OCI-LY3 (cell line): ENCODE results near the gene DEAF1.

Source experiments
- H2AFZ ChIP-seq: fragments of 200-600, 300-600 bp; shearing (Covaris generic); 2 replicates; pipeline ENCODE4 v1.6.0; 2014; ENCODE audit warnings: antibody characterized with exemption, low read depth, low read length
- H3K27ac ChIP-seq: fragments of 200-600, 300-600 bp; sonication (generic); 2 replicates; pipeline ENCODE4 v1.5.1; 2014; ENCODE audit warnings: mild to moderate bottlenecking, low read length, moderate library complexity, mixed read lengths
- H3K27me3 ChIP-seq: fragments of 200-600, 300-600 bp; sonication (generic); 2 replicates; pipeline ENCODE4 v1.6.1; 2014; ENCODE audit warnings: low read depth, low read length, mixed read lengths
- H3K36me3 ChIP-seq: fragments of 200-600, 300-600 bp; sonication (generic); replicated peaks from 2 replicates; pipeline ENCODE3; 2014; ENCODE audit warnings: low read depth, low read length, mixed read lengths
- H3K4me1 ChIP-seq: fragments of 300-600, 200-600 bp; sonication (generic); 2 replicates; pipeline ENCODE4 v1.6.1; 2014; ENCODE audit warnings: low read length, mixed read lengths
- H3K4me2 ChIP-seq: fragments of 200-600, 300-600 bp; sonication (generic); 2 replicates; pipeline ENCODE4 v1.6.1; 2014; ENCODE audit warnings: low read length, mixed read lengths
- H3K4me3 ChIP-seq: fragments of 300-600, 200-600 bp; sonication (generic); 2 replicates; pipeline ENCODE4 v1.5.1; 2014; ENCODE audit warnings: antibody characterized with exemption, mild to moderate bottlenecking, low read length, moderate library complexity
- H3K79me2 ChIP-seq: fragments of 300-600, 200-600 bp; shearing (Covaris generic); 2 replicates; pipeline ENCODE4 v1.6.1; 2014; ENCODE audit warnings: mild to moderate bottlenecking, low read length, mixed read lengths
- H3K9ac ChIP-seq: fragments of 300-600, 200-600 bp; shearing (Covaris generic); 2 replicates; pipeline ENCODE4 v1.6.0; 2014; ENCODE audit warnings: mild to moderate bottlenecking, low read length, moderate library complexity
- H3K9me3 ChIP-seq: fragments of 200-600, 300-600 bp; shearing (Covaris generic); 2 replicates; pipeline ENCODE4 v1.6.1; 2014; ENCODE audit warnings: low read length, mixed read lengths; ENCODE audit not compliant: insufficient read depth
- H4K20me1 ChIP-seq: fragments of 200-600, 300-600 bp; sonication (generic); 2 replicates; pipeline ENCODE4 v1.6.1; 2016; ENCODE audit warnings: low read length, mixed read lengths; ENCODE audit not compliant: insufficient read depth
- EZH2phosphoT487 ChIP-seq: fragments of 200-600 bp; shearing (Covaris generic); IDR thresholded peaks from 2 replicates; pipeline ENCODE4 v1.6.1; 2018; ENCODE audit warnings: antibody characterized with exemption, mixed run types, low read depth
- TF ChIP-seq, protein P1 (sequence below): fragments of 200-600, 300-600 bp; sonication (generic); IDR thresholded peaks from 2 replicates; pipeline ENCODE4 v1.5.1; 2014; ENCODE audit warnings: antibody characterized with exemption, low read length, low read depth

DEAF1 gene

DNA sequence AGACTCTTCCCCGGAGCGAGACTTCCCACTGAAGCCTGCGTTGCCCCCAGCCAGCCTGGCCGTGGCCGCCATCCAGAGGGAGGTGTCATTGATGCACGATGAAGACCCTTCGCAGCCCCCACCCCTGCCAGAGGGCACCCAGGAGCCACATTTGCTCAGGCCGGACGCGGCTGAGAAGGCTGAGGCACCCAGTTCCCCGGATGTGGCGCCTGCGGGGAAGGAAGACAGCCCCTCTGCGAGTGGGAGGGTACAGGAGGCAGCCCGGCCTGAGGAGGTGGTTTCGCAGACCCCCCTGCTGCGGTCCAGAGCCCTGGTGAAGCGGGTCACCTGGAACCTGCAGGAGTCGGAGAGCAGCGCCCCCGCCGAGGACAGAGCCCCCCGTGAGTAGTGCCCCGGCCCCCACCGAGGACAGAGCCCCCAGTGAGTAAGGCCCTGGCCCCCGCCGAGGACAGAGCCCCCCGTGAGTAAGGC lies 85.6 kb downstream of the DEAF1 start:
- Histone ChIP-seq H3K9ac (no peak overlapping the region), H3K36me3 (peaks cover 66% of the 10 kb centered on the region), H3K4me3 (no peak overlapping the region), H3K4me2 (no peak overlapping the region), H3K27ac (no peak overlapping the region), H3K9me3 (no peaks in the 10 kb centered on the region), H4K20me1 (peaks cover 20% of the 10 kb centered on the region), H2AFZ (no peak overlapping the region), H3K27me3 (no peaks in the 10 kb centered on the region), H3K79me2 (no peaks in the 10 kb centered on the region; the same call in 1 of the 2 replicates), H3K4me1 (no peaks in the 10 kb centered on the region; the same call in 1 of the 2 replicates)
- TF ChIP-seq, protein P1, sequence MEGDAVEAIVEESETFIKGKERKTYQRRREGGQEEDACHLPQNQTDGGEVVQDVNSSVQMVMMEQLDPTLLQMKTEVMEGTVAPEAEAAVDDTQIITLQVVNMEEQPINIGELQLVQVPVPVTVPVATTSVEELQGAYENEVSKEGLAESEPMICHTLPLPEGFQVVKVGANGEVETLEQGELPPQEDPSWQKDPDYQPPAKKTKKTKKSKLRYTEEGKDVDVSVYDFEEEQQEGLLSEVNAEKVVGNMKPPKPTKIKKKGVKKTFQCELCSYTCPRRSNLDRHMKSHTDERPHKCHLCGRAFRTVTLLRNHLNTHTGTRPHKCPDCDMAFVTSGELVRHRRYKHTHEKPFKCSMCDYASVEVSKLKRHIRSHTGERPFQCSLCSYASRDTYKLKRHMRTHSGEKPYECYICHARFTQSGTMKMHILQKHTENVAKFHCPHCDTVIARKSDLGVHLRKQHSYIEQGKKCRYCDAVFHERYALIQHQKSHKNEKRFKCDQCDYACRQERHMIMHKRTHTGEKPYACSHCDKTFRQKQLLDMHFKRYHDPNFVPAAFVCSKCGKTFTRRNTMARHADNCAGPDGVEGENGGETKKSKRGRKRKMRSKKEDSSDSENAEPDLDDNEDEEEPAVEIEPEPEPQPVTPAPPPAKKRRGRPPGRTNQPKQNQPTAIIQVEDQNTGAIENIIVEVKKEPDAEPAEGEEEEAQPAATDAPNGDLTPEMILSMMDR, result no peak
- TF ChIP-seq EZH2phosphoT487, result no peak

DNA sequence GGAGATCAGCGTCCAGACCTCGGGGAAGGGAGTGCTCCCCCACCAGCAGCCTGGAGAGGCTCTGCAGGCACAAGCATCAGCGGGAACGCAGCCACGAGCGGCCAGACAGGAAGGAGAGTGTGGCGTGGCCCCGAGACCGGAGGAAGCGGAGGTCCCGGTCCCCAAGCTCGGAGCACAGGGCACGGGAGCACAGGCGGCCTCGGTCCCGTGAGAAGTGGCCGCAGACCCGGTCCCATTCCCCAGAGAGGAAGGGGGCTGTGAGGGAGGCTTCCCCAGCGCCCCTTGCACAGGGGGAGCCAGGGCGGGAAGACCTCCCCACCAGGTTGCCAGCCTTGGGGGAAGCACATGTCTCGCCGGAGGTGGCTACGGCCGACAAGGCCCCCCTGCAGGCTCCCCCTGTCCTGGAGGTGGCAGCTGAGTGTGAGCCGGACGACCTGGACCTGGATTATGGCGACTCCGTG lies 86.2 kb downstream of the DEAF1 start:
- TF ChIP-seq, protein P1, result no peak
- no peak for TF ChIP-seq EZH2phosphoT487
- H3K36me3 ChIP-seq, result peaks cover 70% of the 10 kb centered on the region
- no peaks in the 10 kb centered on the region; the same call in 1 of the 2 replicates for H3K4me1 ChIP-seq
- no peaks in the 10 kb centered on the region; the same call in 1 of the 2 replicates for H3K79me2 ChIP-seq
- H3K4me2 ChIP-seq, result no peak overlapping the region
- H3K27me3 ChIP-seq, result no peaks in the 10 kb centered on the region
- no peak overlapping the region for H3K4me3 ChIP-seq
- H4K20me1 ChIP-seq, result peaks cover 15% of the 10 kb centered on the region
- no peak overlapping the region for H3K9ac ChIP-seq
- H2AFZ ChIP-seq, result no peak overlapping the region
- no peaks in the 10 kb centered on the region for H3K9me3 ChIP-seq
- H3K27ac ChIP-seq, result no peak overlapping the region

DNA sequence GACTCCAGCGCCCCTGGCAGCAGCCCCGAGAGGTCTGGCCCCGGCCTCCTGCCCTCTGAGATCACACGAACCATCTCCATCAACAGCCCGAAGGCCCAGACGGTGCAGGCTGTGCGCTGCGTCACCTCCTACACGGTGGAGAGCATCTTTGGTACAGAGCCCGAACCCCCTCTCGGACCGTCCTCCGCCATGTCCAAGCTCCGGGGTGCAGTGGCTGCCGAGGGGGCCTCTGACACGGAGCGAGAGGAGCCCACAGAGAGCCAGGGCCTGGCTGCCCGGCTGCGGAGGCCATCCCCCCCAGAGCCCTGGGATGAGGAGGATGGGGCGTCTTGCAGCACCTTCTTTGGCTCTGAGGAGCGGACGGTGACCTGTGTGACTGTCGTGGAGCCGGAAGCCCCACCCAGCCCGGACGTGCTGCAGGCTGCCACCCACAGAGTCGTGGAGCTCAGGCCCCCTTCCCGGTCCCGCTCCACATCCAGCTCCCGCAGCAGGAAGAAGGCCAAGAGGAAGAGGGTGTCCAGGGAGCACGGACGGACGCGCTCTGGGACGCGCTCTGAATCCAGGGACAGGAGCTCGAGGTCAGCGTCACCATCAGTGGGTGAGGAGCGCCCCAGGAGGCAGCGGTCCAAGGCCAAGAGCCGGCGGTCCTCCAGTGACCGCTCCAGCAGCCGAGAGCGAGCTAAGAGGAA lies 86.9 kb downstream of the DEAF1 start:
- Histone ChIP-seq H3K27ac (no peak overlapping the region), H3K9me3 (no peaks in the 10 kb centered on the region), H2AFZ (no peak overlapping the region), H3K79me2 (no peaks in the 10 kb centered on the region; the same call in 1 of the 2 replicates), H3K9ac (no peak overlapping the region), H3K4me1 (no peaks in the 10 kb centered on the region), H3K36me3 (peaks cover 68% of the 10 kb centered on the region), H3K4me3 (no peak overlapping the region), H3K27me3 (no peaks in the 10 kb centered on the region), H3K4me2 (no peak overlapping the region), H4K20me1 (peaks cover 10% of the 10 kb centered on the region)
- TF ChIP-seq EZH2phosphoT487, result no peak
- TF ChIP-seq, protein P1, result no peak

DNA sequence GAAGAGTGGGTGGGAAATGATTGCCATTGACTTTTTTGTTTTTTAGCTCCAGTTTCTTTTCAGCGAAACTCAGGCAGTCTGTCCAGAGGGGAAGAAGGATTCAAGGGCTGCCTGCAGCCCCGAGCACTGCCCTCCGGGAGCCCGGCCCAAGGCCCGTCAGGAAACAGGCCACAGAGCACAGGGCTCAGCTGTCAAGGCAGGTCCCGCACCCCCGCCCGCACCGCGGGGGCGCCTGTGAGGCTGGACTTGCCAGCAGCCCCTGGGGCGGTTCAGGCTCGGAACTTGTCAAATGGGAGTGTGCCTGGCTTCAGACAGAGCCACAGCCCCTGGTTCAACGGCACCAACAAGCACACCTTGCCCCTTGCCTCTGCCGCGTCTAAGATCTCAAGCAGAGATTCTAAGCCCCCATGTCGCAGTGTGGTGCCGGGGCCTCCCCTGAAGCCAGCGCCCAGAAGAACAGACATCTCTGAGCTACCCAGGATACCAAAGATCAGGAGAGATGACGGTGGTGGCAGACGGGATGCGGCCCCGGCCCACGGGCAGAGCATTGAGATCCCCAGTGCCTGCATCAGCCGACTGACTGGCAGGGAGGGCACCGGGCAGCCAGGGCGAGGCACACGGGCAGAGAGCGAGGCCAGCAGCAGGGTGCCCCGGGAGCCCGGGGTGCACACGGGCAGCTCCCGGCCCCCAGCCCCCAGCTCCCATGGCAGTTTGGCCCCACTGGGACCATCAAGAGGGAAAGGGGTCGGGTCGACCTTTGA lies 87.8 kb downstream of the DEAF1 start:
- H3K9me3 ChIP-seq, result no peaks in the 10 kb centered on the region
- no peak for TF ChIP-seq EZH2phosphoT487
- no peak overlapping the region for H2AFZ ChIP-seq
- no peak overlapping the region for H3K27ac ChIP-seq
- peaks cover 60% of the 10 kb centered on the region for H3K36me3 ChIP-seq
- no peaks in the 10 kb centered on the region for H3K27me3 ChIP-seq
- no peaks in the 10 kb centered on the region for H3K4me1 ChIP-seq
- no peak overlapping the region for H3K4me3 ChIP-seq
- peaks cover 1% of the 10 kb centered on the region; the same call in 1 of the 2 replicates for H4K20me1 ChIP-seq
- no peak overlapping the region for H3K4me2 ChIP-seq
- no peak overlapping the region for H3K9ac ChIP-seq
- no peaks in the 10 kb centered on the region for H3K79me2 ChIP-seq
